GM12872 (cell line): ENCODE measurements around the gene SHISA2.

Source experiments
- TF ChIP-seq, protein P1 (sequence below): IDR thresholded peaks from 3 replicates; pipeline ENCODE4 v1.5.1; 2011; ENCODE audit warnings: low read depth, mild to moderate bottlenecking, low read length, moderate library complexity; ENCODE audit not compliant: insufficient read depth

Gene SHISA2

DNA sequence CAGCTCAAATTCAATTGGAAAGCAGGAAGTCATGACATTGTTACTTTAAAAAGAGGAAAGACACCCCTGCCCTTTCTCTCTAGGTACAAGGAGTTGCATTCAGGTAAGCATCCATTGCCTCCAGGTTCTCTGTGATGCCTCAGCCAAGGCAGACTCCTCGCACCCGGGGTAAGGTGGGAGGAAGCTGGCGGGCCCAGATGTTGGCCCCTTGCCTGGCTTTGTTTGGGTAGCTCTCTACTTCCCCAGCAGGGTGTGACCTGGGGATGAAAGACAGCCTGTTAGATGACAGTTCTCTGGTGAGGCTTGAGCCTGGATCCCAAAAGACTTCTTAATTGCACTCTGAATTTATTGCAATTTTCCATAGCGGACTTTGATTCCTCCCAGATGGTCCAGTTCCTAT, 25.6 kb downstream of the SHISA2 start:
- TF ChIP-seq, protein P1, sequence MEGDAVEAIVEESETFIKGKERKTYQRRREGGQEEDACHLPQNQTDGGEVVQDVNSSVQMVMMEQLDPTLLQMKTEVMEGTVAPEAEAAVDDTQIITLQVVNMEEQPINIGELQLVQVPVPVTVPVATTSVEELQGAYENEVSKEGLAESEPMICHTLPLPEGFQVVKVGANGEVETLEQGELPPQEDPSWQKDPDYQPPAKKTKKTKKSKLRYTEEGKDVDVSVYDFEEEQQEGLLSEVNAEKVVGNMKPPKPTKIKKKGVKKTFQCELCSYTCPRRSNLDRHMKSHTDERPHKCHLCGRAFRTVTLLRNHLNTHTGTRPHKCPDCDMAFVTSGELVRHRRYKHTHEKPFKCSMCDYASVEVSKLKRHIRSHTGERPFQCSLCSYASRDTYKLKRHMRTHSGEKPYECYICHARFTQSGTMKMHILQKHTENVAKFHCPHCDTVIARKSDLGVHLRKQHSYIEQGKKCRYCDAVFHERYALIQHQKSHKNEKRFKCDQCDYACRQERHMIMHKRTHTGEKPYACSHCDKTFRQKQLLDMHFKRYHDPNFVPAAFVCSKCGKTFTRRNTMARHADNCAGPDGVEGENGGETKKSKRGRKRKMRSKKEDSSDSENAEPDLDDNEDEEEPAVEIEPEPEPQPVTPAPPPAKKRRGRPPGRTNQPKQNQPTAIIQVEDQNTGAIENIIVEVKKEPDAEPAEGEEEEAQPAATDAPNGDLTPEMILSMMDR, result no peak

DNA sequence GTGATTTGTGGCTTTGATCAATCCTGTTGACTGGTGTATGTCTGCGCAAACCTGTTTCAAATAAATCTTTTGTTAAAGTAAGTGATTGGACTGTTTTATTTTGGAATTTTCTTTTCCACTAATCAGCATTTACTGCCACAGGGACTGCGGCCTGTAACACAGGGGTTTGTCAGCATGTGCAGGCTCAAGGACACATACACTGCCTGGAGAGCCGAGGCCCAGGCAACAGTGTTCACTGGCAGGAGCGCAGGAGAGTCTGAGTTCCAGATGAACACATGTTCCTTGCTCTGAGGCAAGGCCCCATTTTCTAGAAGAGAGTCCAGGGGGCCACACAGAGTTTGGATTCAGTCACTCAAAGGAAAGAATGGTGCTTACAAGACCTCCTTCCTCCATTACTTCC, 26.0 kb downstream of the SHISA2 start:
- TF ChIP-seq, protein P1, result no peak

DNA sequence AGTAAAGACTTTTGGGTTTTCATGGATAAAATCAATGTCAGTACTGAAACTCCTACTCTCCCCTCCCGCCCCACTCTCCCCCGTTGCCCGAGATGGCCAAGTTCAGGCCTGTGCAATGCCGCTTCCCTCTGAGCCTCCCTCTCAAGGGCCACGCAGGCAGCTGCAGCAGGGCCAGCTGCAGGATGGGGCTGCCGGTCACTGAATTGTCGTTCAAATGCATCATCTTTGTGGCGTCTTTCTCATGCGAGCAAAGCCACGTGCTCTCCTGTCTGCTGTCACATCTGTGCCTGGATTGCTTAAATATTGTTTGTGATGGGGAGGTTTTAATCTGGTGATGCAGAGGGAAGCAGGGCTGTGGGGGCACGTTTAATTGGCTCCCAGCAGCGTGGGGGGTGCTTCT, 26.6 kb downstream of the SHISA2 start:
- TF ChIP-seq, protein P1, result no peak

DNA sequence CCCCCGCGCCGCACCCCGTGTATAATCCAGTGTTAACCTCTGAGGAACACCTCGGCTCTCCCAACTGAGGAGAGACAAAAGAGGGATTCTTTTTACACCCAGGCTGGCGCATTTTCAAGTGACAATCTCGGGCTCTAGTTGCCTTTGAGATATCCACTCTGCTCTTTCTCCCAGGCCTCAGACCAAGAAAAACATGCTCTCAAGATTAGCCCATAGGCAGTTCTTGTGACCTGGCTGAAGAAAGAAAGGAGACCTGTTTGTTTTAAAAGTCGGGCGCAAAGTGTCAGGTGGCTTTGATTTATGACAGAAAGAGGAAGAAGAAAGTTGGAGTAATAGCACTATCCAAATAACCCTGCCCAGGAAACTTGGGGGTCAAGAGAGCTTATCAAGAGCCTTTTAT, 27.3 kb downstream of the SHISA2 start:
- TF ChIP-seq, protein P1, result no peak

DNA sequence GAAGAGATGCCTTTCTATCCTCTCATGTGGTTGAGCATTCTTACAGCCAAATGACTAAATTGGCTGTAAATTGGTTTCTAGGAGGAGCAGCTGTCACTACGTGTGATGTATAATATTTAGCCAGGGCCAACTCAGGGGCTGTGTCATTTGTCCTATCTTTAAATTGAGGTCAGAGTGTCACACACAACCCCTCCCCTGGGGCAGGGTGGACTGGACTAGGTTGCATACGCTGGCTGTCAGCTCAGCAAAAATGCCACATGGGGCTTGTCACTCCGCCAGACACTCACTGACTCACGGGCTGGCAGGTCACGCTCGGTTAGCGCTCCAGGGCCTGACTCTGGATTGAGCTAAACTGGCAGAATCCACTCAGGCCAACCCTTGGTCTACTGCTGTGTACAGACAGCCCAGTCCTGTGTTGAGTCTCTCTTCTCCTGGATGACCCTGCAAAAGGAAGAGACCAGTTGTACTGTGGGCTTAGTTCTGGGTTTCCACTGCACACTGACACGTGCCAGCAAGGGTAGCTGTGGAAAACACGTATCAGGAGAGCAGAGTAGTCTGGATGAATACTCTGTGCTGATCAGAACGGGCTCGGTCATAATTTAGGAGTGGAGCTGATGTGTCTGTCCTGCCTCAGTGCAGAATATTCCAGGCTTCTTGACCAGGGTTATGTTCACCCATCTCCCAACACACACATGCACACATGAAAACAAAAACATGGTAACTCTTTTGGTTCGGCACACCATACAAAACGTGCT, 29.1 kb downstream of the SHISA2 start:
- TF ChIP-seq, protein P1, result no peak

DNA sequence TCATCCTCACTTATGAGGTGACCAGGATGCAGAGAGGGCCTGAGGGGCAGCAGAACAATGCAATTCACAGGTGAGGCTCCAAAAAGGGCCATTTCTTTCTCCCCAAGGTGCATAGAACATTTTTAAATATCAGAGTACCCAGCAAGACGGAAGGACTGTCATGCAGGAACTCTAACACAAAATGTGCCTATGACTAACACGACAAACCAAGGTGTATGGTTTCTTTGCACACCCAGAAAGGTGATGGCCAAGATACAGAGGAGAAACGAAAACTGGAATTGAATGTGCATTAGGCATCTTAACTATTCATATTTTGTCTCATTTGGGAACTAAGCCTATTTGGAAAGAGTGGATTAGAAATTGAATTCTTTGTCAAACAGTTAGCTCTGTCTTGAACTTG, 29.9 kb downstream of the SHISA2 start:
- TF ChIP-seq, protein P1, result no peak

DNA sequence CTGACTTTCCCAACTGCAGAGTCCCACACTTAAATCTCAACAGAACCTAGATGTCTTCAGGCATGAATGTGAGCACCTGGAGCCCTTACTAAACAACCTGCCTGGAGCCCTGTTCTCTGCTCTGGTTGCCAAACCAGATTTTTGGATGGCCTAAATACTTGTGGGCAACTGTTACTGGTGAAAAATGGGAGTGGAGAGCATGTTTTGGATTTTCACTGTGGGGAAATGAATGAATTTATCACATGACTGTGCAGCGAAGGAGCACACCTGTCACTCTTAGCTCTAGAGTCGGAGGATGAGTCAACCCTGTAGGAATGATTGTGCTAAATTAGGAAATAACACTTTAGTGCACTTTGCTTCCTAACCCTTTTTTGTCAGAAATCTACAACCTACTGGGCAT, 30.3 kb downstream of the SHISA2 start:
- TF ChIP-seq, protein P1, result no peak

DNA sequence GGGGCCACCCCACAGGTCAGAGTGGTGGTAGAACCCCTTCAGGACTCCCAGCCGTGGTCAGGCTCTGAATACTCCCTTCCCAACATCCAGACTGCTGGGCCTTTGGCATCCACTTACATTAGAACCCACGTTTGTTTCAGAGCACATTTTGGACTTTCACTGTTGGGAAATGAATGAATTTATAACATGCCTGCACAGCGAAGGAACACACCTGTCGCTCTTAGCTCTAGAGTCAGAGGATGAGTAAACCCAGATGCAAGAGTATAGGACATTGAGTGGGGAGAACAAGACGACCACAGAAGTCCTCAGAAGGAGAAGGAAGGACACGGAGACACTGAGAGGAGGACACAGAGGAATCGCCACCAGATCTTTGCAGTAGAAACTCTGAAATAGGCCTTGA, 30.9 kb downstream of the SHISA2 start:
- TF ChIP-seq, protein P1, result no peak
